GM12875 (cell line): ENCODE data around the gene DDX31.

Experiments used
- H3K4me3 ChIP-seq: one replicate; pipeline ENCODE4 v1.5.1; 2011; ENCODE audit warnings: low read depth, low read length, control low read depth
- TF ChIP-seq, protein P1 (sequence below): IDR thresholded peaks from 2 replicates; pipeline ENCODE4 v1.5.1; 2011; ENCODE audit warnings: low read depth, mild to moderate bottlenecking, control low read depth, inconsistent platforms, low read length, moderate library complexity, borderline replicate concordance; ENCODE audit not compliant: insufficient read depth

Gene DDX31

DNA sequence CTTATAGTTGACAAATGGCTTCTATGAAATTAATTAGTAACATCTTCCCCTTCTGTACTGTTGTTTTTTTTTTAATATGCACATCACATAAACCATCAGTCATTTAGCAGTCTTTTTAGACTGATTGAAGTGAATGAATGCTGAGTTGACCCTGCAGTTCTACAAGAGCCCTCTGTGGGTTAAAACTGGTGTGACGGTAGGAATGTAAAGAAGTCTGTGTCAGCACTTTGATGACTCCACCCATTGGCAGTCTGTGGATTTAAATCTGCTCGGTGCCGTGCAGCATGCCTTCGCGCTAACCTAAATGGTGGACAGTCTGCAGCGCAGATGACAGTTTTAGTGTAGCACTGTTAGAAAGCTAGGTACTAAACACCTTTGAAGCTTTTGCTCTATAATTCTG lies 3.6 kb upstream of the DDX31 start:
- TF ChIP-seq, protein P1, sequence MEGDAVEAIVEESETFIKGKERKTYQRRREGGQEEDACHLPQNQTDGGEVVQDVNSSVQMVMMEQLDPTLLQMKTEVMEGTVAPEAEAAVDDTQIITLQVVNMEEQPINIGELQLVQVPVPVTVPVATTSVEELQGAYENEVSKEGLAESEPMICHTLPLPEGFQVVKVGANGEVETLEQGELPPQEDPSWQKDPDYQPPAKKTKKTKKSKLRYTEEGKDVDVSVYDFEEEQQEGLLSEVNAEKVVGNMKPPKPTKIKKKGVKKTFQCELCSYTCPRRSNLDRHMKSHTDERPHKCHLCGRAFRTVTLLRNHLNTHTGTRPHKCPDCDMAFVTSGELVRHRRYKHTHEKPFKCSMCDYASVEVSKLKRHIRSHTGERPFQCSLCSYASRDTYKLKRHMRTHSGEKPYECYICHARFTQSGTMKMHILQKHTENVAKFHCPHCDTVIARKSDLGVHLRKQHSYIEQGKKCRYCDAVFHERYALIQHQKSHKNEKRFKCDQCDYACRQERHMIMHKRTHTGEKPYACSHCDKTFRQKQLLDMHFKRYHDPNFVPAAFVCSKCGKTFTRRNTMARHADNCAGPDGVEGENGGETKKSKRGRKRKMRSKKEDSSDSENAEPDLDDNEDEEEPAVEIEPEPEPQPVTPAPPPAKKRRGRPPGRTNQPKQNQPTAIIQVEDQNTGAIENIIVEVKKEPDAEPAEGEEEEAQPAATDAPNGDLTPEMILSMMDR: 0 out of 2 replicates have a peak, but pooled peaks have one; percentile 8
- no peak overlapping the region for H3K4me3 ChIP-seq

DNA sequence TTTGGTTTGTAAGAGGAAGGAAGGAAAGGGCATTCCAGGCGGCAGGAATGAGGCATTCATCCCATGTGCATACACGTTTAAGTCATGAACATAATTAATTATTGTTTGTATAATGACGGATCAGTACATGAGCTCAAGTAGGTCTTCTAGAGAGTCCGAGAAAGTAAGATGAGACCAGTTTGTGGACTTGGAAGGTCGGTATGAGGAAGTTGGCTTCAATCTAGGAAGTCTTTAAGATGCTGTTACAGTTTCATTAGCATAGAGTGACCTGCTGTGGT lies 2.6 kb upstream of the DDX31 start:
- no peak overlapping the region for H3K4me3 ChIP-seq

DNA sequence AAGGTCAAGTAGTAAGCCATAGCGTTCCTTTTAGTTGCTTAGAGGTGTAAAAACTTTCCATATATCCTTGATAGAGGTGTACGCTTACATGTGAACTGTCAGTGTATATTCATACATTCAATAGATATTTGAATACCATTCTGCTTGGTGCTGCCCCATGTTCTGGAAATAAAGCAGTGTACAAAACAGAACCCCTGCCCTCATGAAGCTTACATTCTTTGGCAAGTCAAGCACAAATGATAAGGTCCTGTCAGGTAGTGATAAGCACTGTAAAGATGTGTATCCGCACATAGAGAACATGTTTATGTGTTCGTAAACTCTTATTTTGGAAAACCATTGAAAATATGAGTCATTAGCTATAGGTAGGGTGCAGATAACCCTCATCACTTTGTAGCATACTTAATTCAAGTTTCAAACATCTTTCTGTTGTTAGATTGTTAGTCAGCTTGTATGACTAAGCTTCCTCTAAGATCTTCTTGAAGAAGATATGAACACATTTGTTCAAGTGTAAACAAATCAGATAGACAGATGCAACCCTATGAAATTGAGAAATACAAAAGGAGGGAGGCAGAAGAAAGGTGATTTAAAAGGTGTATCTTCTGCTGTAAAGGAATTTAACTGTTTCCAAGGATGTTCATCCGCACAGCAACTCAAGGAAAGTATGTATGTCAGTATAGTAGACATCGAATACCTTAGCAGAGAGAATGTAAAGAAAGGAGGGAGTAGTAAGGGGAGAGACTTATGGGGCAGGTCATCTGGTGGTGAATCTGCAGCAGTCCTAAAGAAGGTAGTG lies 2.0 kb upstream of the DDX31 start:
- H3K4me3 ChIP-seq: peak overlapping the region; percentile 86
- TF ChIP-seq, protein P1: no peak

More for the DNA sequence above, 2.6 kb upstream of the DDX31 start:
- TF ChIP-seq, protein P1: no peak

DNA sequence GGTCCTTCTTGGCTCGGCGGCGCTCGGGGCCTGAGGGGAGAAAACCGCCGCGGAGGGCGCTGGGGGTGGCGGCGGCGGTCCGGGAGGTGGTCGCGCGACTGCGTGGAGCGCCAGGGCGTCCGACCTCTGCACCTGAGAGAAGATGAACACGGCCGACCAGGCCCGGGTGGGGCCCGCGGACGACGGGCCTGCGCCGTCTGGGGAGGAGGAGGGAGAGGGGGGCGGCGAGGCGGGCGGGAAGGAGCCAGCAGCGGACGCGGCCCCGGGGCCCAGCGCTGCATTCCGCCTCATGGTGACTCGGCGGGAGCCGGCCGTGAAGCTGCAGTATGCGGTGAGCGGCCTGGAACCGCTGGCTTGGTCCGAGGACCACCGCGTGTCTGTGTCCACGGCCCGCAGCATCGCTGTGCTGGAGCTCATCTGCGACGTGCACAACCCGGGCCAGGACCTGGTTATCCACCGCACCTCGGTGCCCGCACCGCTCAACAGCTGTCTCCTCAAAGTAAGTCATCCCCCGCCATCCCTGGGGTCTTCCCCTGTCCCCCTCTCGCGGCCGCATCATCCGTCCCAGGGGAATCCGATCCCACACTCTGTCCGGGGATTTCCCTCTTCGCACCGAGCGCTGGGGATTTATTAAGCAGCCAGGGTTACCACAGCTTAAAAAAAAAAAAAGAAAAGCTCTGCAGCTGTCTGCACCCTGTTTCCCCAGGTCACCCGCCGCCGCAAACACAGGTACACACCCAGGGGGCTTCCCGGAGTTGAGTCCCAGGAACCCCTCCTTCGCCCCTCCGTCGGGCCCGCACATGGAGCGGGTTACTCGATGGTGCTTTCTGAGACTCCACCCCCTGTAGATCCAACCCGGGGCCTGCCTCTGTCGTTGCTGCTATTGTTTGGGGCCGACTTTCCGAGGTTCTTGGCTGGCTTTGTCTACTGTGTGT lies 941 bp upstream of the DDX31 start, which contains the start of gene GTF3C4:
Gene GTF3C4 (plus strand): TSS at position 8 of the 935 bp plus-strand sequence. CDS start 135 bp downstream, at position 143.
- TF ChIP-seq, protein P1: no peak
- H3K4me3 ChIP-seq: peak within 1 kb of the TSS; percentile 86

DNA sequence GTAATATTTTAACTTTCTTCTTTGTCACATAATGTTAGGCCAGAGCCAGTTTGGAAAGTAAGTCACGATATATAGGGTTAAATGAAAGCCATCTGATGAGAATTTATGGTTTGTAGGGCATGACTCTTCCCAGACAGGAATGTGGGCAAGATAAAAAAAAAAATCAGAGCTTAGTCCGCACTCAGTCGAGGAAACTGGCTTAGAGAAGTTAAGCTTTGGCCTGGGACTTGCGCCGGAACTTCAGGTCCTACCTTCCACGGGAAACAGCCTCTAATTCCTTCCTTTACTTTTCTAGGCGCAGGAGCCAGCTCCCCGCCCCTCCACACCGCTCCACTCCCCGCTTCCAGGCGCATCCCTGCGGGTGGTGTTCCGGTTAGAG lies 475 bp downstream of the DDX31 start:
- TF ChIP-seq, protein P1: no peak
- H3K4me3 ChIP-seq: peak overlapping the region; percentile 86

DNA sequence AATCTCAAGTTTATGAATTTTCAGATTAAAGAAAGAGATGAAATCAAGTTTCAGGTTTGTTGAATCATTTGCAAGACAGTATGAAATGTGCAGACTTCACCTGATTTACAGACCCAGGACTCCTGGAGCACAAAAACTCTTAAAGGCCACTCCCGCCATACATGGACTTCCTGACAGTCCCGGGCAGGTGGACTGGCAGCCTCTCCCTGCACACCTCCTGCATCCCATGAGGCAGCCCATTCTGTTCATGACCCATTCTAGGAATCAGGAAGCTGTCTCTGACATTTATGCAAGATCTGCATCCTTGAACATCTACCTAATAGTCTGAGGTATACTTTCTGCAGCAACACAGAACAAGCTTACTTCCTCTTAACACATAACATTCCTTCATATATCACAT lies 5.9 kb downstream of the DDX31 start:
- TF ChIP-seq, protein P1: no peak
- no peak overlapping the region for H3K4me3 ChIP-seq
